GM12801 (cell line): Measurements from ENCODE around the gene PARP15.

Experiments
- CTCF ChIP-seq: IDR thresholded peaks from one replicate; pipeline ENCODE4 v1.5.1; 2011; ENCODE audit warnings: control low read depth; ENCODE audit not compliant: insufficient read length; ENCODE audit errors: extremely low read depth

PARP15 gene

GRCh38 chr3:122621112-122621511 is 43.7 kb downstream of the PARP15 start:
- TF ChIP-seq CTCF, result no peak

GRCh38 chr3:122623031-122623829 is 45.8 kb downstream of the PARP15 start:
- TF ChIP-seq CTCF, result no peak

GRCh38 chr3:122626515-122627180 is 49.2 kb downstream of the PARP15 start:
- no peak for TF ChIP-seq CTCF

- no peak for TF ChIP-seq CTCF
Measured at GRCh38 chr3:122627301-122627700, 49.9 kb downstream of the PARP15 start.

- no peak for TF ChIP-seq CTCF
Measured at GRCh38 chr3:122628567-122628966, 51.1 kb downstream of the PARP15 start.

- no peak for TF ChIP-seq CTCF
Measured at GRCh38 chr3:122629763-122630162, 52.3 kb downstream of the PARP15 start.

GRCh38 chr3:122635789-122636188 is 58.3 kb downstream of the PARP15 start:
- no peak for TF ChIP-seq CTCF
